MM.1S (cell line): ENCODE data around the gene TPRG1.

Experiments
- EZH2phosphoT487 ChIP-seq: fragments of 300-600 bp; sonication (generic); IDR thresholded peaks from 2 replicates; pipeline ENCODE4 v1.6.1; 2018; ENCODE audit warnings: antibody characterized with exemption, low read length
- TF ChIP-seq, protein P1 (sequence below): fragments of 300-600 bp; sonication (generic); IDR thresholded peaks from 2 replicates; pipeline ENCODE4 v1.5.1; 2016; ENCODE audit warnings: antibody characterized with exemption, low read length, mixed read lengths

DNA sequence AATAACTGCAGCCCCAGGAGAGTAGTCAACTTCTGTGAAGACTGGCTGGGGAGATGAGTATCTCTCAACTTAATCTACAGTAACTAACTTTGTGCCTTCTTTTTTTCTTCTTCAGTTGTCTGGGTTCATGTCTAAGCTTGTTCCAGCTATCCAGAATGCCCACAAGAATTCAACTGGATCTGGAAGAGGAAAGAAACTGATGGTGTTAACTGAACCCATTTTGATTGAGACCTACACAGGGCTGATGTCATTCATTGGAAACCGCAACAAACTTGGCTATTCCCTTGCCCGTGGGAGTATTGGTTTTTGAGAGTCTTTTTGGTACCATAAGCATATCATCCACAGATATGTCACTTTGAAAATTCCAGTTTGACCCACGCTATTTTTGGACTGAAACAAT lies 148.7 kb downstream of the TPRG1 start:
- TF ChIP-seq, protein P1, sequence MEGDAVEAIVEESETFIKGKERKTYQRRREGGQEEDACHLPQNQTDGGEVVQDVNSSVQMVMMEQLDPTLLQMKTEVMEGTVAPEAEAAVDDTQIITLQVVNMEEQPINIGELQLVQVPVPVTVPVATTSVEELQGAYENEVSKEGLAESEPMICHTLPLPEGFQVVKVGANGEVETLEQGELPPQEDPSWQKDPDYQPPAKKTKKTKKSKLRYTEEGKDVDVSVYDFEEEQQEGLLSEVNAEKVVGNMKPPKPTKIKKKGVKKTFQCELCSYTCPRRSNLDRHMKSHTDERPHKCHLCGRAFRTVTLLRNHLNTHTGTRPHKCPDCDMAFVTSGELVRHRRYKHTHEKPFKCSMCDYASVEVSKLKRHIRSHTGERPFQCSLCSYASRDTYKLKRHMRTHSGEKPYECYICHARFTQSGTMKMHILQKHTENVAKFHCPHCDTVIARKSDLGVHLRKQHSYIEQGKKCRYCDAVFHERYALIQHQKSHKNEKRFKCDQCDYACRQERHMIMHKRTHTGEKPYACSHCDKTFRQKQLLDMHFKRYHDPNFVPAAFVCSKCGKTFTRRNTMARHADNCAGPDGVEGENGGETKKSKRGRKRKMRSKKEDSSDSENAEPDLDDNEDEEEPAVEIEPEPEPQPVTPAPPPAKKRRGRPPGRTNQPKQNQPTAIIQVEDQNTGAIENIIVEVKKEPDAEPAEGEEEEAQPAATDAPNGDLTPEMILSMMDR, result no peak
- TF ChIP-seq EZH2phosphoT487, result no peak
